IPS-18c (cell line): ENCODE results near the gene RAB6B.

Source experiments
- H3K4me3 ChIP-seq: 2 replicates; pipeline ENCODE4 v1.7.0; 2013; ENCODE audit warnings: low read depth, mild to moderate bottlenecking, low read length, moderate library complexity; ENCODE audit not compliant: insufficient read depth
- H3K9me3 ChIP-seq: one replicate; pipeline ENCODE4 v1.6.1; 2013; ENCODE audit warnings: mild to moderate bottlenecking, low read length, moderate library complexity; ENCODE audit not compliant: control insufficient read depth, insufficient read depth

Gene RAB6B

DNA sequence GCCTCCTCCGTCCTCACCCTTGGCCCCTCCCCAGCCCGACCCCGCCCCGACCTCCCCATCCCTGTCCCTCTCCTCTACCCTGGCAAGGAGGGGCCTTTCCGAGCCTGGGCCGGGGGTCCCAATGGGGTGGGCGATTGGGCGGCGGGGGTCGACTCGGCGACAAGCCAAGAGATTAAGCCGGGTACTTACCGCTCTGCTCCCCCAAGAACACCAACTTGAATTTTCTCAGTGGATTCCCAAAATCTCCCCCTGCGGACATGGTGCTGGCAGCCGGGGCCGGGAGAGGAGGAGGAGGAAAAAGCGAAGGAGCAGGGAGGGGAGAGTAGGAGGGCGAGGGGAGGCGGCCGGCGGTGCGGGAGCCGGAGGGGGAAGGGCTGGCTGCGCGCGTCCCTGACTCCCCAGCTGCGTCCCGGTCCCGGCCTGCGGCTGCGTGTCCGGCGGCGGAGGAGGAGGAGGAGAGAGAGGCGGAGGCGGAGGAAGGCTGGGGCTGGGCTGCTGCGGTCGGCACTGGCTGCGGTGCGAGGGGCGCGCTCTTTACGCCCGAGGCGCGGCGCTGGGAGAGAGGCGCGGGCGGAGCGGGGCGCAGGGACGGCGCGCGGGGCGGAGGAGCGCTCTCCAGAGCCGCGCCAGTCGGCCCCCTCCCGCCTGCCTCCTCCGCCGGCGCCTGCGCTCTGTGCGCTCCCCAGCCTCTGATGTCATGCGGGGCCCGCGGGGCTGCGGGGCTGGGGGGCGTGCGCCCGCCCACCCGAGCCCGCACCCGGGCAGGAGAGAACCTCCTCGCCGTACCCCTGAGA, at the start of gene RAB6B:
TSS of gene RAB6B (minus strand) at position 675 of the 794 bp plus-strand sequence. CDS start at position 259, 416 bp downstream.
- Histone ChIP-seq H3K9me3 (no peaks in the 10 kb centered on the region), H3K4me3 (peak within 1 kb of the TSS; percentile 77)

GRCh38 chr3:133944641-133945380, 49.1 kb upstream of the RAB6B start:
- Histone ChIP-seq H3K4me3 (no peak overlapping the region), H3K9me3 (peaks cover 3% of the 10 kb centered on the region)

DNA sequence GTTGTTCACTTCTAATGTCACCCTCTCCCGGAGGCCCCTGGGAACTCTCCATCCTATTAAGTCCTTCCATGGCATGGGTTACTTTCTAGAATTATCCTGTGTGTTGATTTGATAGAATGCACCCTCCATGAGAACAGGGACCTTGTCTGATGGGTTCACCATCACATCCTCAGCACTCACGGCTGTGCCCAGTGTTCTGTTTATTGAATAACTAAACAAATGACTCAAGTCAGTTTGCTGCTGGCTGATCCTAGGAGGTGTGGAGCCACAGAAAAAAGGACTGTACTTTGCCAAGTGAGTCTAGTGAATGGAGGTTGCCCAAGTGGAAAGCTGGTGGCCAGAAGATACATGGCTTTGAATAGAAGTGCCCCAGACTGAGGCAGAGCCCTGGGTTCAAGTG, 48.5 kb upstream of the RAB6B start:
- Histone ChIP-seq H3K4me3 (no peak overlapping the region), H3K9me3 (peaks cover 3% of the 10 kb centered on the region)

GRCh38 chr3:133943639-133944141, 48.0 kb upstream of the RAB6B start:
- no peak overlapping the region for H3K4me3 ChIP-seq
- H3K9me3 ChIP-seq = peaks cover 3% of the 10 kb centered on the region

GRCh38 chr3:133943031-133943535, 47.4 kb upstream of the RAB6B start:
- Histone ChIP-seq H3K9me3 (peaks cover 3% of the 10 kb centered on the region), H3K4me3 (no peak overlapping the region)

DNA sequence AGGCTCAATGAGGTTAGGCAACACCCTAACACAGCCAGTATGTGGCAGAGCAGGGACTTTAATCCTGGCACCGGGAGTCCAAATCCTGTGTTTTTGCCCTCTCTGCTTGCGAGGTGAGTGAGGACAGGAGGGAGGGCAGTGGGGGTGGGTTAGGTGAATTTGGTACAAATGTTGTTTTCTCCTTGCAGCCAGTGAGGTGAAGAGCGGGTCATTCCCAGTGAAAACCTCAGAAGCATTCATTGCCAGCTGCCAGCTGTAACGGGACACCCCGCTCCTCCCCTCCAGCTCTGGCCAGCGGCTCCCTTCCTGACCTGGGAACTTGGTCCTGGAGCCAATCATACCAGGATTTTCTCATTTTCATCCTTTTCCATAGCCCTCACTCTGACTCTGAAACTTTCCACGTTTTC, 45.7 kb upstream of the RAB6B start:
- no peaks in the 10 kb centered on the region for H3K9me3 ChIP-seq
- no peak overlapping the region for H3K4me3 ChIP-seq

GRCh38 chr3:133940536-133940935, 44.9 kb upstream of the RAB6B start:
- H3K9me3 ChIP-seq = no peaks in the 10 kb centered on the region
- H3K4me3 ChIP-seq = no peak overlapping the region

DNA sequence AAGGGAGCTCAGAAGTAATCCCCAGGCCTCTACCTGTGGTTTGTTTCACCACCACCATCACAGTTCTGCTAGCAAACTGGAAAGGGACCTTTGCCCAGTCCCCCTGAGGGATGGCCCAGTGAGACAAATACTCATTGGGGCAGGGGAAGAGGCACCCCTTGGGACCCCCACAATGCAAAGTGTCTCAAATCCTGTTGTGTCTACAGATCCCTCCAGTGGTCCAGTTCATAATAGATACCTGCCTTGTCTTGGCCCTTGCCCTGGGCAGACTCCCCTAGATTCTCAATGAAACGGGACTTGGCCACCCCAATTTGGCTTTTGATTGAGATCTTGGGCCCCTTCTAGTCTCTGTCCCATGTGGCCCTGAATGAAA, 43.8 kb upstream of the RAB6B start:
- H3K4me3 ChIP-seq = no peak overlapping the region
- H3K9me3 ChIP-seq = no peaks in the 10 kb centered on the region

- Histone ChIP-seq H3K4me3 (no peak overlapping the region), H3K9me3 (no peaks in the 10 kb centered on the region)
These were observed 43.2 kb upstream of the RAB6B start for GRCh38 chr3:133938770-133939462.

DNA sequence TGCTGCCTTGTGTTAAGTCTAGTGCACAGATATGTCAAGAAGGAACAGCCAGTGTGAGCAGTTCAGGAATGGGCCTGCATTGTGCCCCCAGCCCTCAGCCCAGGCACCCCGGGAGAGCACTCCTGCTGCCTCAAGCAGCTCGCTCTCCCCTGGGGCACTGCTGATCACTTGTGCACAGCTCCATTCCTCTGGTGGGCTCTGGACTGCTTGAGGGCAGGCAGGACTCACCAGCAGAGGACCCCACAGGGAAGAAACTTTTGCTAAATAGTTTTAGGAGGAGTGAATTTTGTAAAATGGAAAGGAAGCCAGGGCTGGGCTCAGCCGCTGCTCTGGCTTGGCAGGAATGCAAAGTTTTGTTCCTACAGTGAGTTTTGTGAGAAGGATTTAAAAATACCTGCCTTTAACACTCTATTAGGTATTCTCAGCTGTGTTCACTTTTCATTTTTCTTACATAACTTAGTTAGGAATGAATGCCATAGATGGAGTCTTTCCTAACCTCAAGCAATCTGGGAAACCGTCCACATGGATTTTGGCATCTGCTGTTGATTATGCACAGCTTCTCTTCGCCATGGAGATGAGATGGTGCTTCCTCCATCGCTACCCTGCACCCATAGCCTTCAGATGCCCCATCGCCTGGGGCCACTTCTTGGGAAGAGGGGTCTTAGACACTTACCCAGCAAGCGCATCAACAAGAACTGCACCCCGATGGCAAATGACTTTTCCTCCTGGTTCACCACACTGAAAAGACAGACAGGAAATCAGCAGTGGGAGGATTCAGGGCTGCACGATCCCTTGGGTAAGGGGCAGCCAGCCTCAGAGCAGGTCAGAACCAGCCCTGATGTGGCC, 42.3 kb upstream of the RAB6B start:
- no peak overlapping the region for H3K4me3 ChIP-seq

DNA sequence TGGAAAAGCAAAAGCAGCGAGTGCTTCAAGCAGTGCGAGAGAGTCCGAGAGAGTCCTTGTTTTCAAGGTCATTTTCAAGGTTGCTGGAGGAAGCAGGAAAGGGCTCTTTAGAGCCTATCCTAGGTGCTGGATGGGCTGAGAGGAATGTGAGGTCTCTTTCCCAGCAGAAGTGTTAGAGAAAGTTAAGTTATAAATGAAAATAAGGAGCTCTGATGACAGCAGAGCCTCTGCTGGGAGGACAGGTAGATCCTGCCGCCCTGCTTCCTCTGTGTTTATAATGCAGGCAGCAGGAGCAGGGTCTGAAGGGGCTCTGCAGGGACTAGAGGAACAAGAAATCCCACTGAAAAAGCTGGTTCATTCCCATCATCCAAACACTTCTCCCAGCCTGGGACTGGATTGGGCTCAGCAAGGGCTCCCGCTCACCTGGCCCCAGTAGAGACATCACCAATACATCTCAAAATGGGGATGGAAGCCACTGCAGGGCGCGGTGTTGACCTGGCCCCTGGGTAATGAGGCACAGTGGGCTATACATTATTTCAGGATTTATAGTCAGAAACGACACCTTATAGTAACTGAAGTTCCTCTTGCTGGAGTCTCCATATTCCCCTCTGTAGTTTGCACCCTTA, 41.5 kb upstream of the RAB6B start:
- H3K4me3 ChIP-seq = no peak overlapping the region
- no peaks in the 10 kb centered on the region for H3K9me3 ChIP-seq

More for the DNA sequence above, 42.3 kb upstream of the RAB6B start:
- H3K9me3 ChIP-seq = no peaks in the 10 kb centered on the region

GRCh38 chr3:133935843-133936769, 40.4 kb upstream of the RAB6B start:
- H3K9me3 ChIP-seq = no peaks in the 10 kb centered on the region
- no peak overlapping the region for H3K4me3 ChIP-seq

DNA sequence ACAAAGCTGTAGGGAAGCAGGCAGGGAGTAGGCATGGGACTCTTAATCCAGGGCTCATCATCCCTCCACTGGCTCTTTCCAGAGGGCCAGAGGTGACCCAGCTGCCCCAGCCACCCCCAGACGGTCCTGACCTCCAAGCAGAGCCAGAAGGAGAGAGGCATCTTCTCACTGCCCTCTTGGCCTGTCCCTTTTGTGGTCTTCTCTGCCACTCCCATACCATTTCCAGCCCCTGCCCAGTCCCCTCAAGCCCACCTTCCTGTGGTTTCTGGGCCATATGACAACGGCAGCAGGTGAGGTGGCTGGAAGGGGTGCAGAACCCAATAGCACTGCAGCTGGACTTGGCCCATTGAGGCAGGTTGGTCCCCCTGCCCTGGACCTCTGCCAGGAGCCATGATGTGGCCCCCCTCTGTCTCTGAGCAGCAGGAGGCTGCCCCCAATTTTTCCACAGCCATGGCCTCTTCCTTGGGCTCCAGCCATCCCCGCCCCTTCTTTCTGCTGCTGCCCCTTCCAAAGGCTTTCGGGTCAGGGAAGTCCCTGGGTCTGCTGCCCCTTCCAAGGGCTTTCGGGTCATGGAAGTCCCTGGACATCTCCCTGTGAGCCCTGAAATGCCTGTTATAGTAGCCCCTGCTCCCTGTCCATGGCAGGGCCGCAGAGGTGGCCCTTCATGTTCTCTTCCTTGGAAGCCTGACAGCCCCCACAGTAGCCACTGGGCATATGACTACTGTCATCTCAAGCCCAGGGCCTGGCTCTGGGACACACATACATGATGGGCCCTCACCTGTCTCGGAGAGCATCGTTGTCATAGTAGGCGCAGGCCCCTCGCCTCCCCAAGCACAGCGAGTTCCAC, 39.5 kb upstream of the RAB6B start:
- H3K9me3 ChIP-seq = no peaks in the 10 kb centered on the region

GRCh38 chr3:133934073-133934970, 38.6 kb upstream of the RAB6B start:
- no peak overlapping the region for H3K4me3 ChIP-seq
- no peaks in the 10 kb centered on the region for H3K9me3 ChIP-seq

More for the DNA sequence above, 39.5 kb upstream of the RAB6B start:
- H3K4me3 ChIP-seq = no peak overlapping the region
